ENCODE data around the gene PPP2R3B.

DNA sequence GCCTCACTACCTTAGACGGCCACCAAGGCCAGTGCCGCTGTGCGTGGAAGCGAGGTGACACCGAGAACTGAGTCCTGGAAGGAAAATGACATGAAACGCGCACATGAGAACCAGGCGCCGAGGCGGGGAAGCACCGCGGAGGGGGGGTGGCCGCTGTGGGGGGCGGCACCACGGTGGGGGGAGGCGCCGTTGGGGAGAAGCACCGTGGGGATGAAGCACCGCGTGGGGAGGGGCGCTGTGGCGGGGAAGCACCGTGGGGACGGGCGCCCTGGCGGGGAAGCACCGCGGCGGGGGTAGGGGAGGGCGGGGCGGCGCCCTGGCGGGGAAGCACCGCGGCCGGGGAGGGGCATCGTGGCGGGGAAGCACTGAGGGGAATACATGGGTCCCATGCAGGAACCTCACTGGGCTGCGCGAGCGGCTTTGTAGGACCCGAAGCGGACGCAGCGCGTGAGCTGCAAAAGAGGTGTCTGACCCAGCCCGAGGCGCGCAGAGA, 28.0 kb downstream of the PPP2R3B start:
- TF ChIP-seq EZH2 (IDR thresholded peaks at IDR 0.05; ENCODE audit: borderline replicate concordance): no peak
- TF ChIP-seq, protein P1, sequence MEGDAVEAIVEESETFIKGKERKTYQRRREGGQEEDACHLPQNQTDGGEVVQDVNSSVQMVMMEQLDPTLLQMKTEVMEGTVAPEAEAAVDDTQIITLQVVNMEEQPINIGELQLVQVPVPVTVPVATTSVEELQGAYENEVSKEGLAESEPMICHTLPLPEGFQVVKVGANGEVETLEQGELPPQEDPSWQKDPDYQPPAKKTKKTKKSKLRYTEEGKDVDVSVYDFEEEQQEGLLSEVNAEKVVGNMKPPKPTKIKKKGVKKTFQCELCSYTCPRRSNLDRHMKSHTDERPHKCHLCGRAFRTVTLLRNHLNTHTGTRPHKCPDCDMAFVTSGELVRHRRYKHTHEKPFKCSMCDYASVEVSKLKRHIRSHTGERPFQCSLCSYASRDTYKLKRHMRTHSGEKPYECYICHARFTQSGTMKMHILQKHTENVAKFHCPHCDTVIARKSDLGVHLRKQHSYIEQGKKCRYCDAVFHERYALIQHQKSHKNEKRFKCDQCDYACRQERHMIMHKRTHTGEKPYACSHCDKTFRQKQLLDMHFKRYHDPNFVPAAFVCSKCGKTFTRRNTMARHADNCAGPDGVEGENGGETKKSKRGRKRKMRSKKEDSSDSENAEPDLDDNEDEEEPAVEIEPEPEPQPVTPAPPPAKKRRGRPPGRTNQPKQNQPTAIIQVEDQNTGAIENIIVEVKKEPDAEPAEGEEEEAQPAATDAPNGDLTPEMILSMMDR (IDR thresholded peaks at IDR 0.05; ENCODE audit: poor library complexity): no peak
